RWPE1 (cell line): ENCODE measurements around the gene BACH2.
A peak's percentile ranks its signal among the peaks of the same experiment; 100 is the strongest.

Source experiments
- CTCF ChIA-PET: fragments of 350-600 bp; sonication (Branson Sonifier 250); formaldehyde crosslinking; extraction: SDS; loops from one replicate; lab custom pipeline; 2021; lab: Yijun Ruan, JAX
- POLR2A ChIA-PET: fragments of 400-600 bp; formaldehyde crosslinking; extraction: SDS; loops from one replicate; lab custom pipeline; 2020; ENCODE audit warnings: antibody characterized with exemption; ENCODE audit not compliant: low non-redundant PET; lab: Yijun Ruan, JAX
- DNase-seq: peaks from one replicate; pipeline ENCODE4 v3.0.0; 2012; ENCODE audit warnings: low spot score
- H3K27ac ChIP-seq: fragments of 450-650 bp; 2 replicates; pipeline ENCODE4 v1.5.1; 2017
- TF ChIP-seq, protein P1 (sequence below): fragments of 450-650 bp; conservative IDR thresholded peaks from 2 replicates; pipeline ENCODE4 v1.5.1; 2017; ENCODE audit warnings: low read depth, mild to moderate bottlenecking

BACH2 gene

DNA sequence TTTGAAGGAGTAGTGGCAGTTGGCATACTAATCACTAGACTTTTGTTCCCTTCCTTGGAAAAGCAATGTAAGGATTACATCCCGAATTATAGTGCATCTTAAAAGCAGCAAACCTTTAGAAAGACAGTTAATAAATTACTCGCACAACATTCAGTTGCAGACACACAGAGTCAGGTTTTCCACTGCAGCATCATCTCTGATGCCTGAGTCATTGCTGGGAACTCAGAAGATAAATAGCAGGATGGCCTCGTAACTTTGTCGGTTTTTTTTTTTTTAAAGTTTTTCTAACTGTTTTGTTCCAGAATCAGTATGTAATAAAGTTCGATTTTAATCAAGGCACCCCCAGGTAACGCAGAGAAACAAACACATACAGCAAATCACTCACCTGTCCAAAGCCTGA is 368.0 kb downstream of the BACH2 start:
- CTCF ChIA-PET, result no interaction called here
- POLR2A ChIA-PET, result no interaction called here
- no peak overlapping the region for H3K27ac ChIP-seq
- no peak for DNase-seq
- TF ChIP-seq, protein P1, sequence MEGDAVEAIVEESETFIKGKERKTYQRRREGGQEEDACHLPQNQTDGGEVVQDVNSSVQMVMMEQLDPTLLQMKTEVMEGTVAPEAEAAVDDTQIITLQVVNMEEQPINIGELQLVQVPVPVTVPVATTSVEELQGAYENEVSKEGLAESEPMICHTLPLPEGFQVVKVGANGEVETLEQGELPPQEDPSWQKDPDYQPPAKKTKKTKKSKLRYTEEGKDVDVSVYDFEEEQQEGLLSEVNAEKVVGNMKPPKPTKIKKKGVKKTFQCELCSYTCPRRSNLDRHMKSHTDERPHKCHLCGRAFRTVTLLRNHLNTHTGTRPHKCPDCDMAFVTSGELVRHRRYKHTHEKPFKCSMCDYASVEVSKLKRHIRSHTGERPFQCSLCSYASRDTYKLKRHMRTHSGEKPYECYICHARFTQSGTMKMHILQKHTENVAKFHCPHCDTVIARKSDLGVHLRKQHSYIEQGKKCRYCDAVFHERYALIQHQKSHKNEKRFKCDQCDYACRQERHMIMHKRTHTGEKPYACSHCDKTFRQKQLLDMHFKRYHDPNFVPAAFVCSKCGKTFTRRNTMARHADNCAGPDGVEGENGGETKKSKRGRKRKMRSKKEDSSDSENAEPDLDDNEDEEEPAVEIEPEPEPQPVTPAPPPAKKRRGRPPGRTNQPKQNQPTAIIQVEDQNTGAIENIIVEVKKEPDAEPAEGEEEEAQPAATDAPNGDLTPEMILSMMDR, result no peak

DNA sequence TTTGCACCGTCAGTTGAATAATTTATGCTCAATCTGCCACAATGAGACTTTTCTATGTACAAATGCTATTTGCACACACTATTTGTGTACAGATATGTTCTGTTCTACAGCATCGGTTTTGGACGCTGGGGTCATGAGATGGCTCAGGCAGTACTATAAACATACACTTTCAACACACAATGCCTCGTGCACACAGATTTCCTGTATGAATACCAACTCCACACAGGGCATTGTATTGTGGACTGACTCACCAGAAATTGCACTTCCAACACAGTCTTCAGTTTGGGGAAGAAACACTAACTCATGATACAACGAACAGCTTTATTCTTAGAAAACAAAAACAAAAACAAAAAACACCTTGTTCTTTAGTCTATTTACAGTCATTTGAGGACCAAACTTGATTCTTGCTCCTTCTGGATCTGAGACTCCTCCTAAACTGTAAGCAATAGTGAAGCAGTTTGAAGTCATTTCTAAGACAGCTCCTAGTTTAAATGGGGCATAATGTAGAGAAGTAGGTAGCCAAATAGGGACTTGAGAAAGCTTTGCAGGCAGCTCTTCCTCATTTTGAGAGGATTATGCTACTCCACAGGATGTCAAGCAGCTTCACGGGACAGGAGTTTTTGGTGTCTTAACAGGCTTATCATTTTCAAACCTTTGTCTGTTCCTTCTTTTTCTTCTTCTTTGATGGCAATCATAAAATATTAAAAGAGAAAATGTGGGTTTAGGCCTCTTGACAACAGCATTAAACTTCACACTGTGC is 368.7 kb downstream of the BACH2 start:
- ChIA-PET POLR2A (no interaction called here), CTCF (interaction anchor here (0.5 to 1.4 kb wide), 2 partner anchors 13 to 722 kb away, joined by 3 read pairs; no protein-coding TSS in a partner anchor)
- H3K27ac ChIP-seq, result no peak overlapping the region
- TF ChIP-seq, protein P1, result no peak
- no peak for DNase-seq

DNA sequence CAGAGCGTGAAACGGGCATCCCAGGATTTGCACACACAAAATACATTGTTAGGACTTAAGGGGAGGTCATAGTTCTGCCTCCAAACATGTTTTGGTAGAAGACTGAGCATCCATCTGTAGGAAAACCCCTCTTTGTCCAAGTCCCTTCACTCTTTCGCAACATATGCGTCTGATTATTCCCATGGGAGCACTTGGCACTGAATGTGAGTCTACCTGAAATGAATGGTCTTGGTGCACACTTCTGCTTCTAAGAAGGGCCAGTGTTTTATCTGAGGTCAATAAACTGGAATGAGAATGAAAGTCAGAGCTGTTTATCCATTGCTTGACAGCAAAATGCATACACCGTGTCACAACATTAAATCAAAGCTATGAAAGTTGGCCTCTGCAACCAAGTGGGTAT is 369.4 kb downstream of the BACH2 start:
- TF ChIP-seq, protein P1, result no peak
- ChIA-PET POLR2A (no interaction called here), CTCF (interaction anchor here (0.5 to 1.4 kb wide), 2 partner anchors 13 to 721 kb away, joined by 3 read pairs; no protein-coding TSS in a partner anchor)
- no peak for DNase-seq
- H3K27ac ChIP-seq, result no peak overlapping the region

DNA sequence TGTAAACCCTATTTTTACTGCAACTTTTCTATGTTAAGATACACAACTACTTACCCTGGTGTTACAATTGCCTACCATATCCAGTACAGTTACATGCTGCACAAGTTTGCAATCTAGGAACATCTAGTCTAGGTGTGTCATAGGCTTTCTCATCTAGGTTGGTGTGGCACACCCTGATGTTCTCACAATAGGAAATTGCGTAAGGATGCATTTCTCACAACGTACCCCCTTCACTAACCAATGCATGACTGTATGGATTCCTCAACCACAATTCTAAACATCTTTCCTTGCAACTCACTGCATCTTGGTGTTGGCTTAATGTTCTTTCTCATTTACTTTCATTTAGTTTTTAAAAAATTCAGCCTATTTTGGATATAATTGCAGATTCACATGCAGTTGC is 370.8 kb downstream of the BACH2 start:
- H3K27ac ChIP-seq, result no peak overlapping the region
- ChIA-PET CTCF (no interaction called here), POLR2A (no interaction called here)
- TF ChIP-seq, protein P1, result no peak
- DNase-seq, result peak; percentile 76

DNA sequence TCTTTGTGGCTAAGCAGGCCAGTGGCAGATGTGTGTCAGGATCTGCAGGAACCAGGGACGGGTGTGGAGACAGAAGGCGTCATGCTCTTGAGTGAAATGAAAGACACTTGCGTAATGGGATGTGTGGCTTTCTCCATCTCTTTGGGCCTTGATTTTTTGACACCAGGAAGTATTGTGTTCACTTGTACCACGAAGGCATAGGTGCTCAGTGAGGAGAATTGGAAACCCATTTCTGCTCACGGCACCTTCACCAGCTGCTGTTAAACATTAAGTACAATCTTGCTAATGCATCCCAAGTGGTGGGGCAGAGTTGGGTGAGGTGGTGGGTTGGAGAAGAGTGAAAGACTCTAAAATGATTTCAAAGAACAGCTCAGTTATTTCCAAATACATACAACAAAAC is 372.4 kb downstream of the BACH2 start:
- POLR2A ChIA-PET, result no interaction called here
- DNase-seq, result no peak
- H3K27ac ChIP-seq, result no peak overlapping the region
- CTCF ChIA-PET, result no interaction called here
- TF ChIP-seq, protein P1, result no peak

DNA sequence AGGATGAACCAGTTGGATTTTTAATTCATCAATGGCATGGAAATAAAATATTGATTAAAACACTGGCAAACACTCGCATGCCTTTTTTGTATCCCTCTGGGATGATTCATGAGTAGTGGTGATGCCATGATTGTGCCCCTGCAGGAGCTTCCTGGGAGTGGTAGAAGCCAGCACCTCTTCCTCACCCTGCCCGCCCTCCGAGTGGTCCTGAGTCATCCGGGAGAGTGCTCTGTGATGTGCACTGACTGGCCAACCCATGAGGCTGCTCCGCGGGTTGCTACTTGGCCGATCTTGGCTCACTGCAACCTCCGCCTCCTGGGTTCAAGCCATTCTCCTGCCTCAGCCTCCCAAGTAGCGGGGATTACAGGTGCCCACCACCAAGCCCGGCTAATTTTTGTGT is 375.0 kb downstream of the BACH2 start:
- POLR2A ChIA-PET, result no interaction called here
- DNase-seq, result peak; percentile 77
- no peak overlapping the region for H3K27ac ChIP-seq
- CTCF ChIA-PET, result interaction anchor here (0.5 kb wide), 1 partner anchor 34 kb away, joined by 8 read pairs; no protein-coding TSS in a partner anchor
- TF ChIP-seq, protein P1, result no peak
